OCI-LY3 (cell line): ENCODE data around the gene RBBP8.

Source experiments
- EZH2phosphoT487 ChIP-seq: fragments of 200-600 bp; shearing (Covaris generic); IDR thresholded peaks from 2 replicates; pipeline ENCODE4 v1.6.1; 2018; ENCODE audit warnings: antibody characterized with exemption, mixed run types, low read depth
- TF ChIP-seq, protein P1 (sequence below): fragments of 200-600, 300-600 bp; sonication (generic); IDR thresholded peaks from 2 replicates; pipeline ENCODE4 v1.5.1; 2014; ENCODE audit warnings: antibody characterized with exemption, low read length, low read depth

- TF ChIP-seq, protein P1, sequence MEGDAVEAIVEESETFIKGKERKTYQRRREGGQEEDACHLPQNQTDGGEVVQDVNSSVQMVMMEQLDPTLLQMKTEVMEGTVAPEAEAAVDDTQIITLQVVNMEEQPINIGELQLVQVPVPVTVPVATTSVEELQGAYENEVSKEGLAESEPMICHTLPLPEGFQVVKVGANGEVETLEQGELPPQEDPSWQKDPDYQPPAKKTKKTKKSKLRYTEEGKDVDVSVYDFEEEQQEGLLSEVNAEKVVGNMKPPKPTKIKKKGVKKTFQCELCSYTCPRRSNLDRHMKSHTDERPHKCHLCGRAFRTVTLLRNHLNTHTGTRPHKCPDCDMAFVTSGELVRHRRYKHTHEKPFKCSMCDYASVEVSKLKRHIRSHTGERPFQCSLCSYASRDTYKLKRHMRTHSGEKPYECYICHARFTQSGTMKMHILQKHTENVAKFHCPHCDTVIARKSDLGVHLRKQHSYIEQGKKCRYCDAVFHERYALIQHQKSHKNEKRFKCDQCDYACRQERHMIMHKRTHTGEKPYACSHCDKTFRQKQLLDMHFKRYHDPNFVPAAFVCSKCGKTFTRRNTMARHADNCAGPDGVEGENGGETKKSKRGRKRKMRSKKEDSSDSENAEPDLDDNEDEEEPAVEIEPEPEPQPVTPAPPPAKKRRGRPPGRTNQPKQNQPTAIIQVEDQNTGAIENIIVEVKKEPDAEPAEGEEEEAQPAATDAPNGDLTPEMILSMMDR = no peak
- TF ChIP-seq EZH2phosphoT487 = no peak
Observed at GRCh38 chr18:22914633-22915032, 18.5 kb upstream of the RBBP8 start.
